A673 (cell line): Measurements from ENCODE around the gene OSCAR. TPM values are rescaled to one million over a fixed set of nuclear protein-coding genes. Genes with fewer than 3 reads are reported as not detected.

Experiments
- BruUV-seq: library from RNA; stranded (reverse); fragments of 400-500 nt; replicated peaks from 2 replicates; lab custom pipeline; 2021; lab: Mats Ljungman, UMichigan
- CTCF ChIA-PET: fragments of 300-600 bp; sonication (Branson Sonifier 250); formaldehyde crosslinking; loops from one replicate; lab custom pipeline; 2022; ENCODE audit warnings: antibody characterized with exemption; lab: Charles Lee
- POLR2A ChIA-PET: fragments of 300-600 bp; sonication (Branson Sonifier 250); formaldehyde crosslinking; loops from one replicate; lab custom pipeline; 2022; ENCODE audit warnings: antibody characterized with exemption; ENCODE audit not compliant: low non-redundant PET; lab: Charles Lee
- DNase-seq: peaks from one replicate; pipeline ENCODE4 v3.0.0-alpha.2; 2015; ENCODE audit warnings: low spot score
- H3K27ac ChIP-seq: fragments of 200-600 bp; sonication (generic); 2 replicates; pipeline ENCODE4 v1.5.1; 2016; ENCODE audit warnings: mixed run types, low read depth, mild to moderate bottlenecking, mixed read lengths, antibody characterized with exemption, low read length; ENCODE audit not compliant: poor library complexity, severe bottlenecking
- H3K27me3 ChIP-seq: fragments of 200-600 bp; sonication (generic); replicated peaks from 2 replicates; pipeline ENCODE4 v1.6.1; 2017; ENCODE audit warnings: mixed run types, low read depth, mild to moderate bottlenecking, mixed read lengths, antibody characterized with exemption, low read length; ENCODE audit not compliant: insufficient read depth, poor library complexity
- H3K36me3 ChIP-seq: fragments of 200-600 bp; sonication (generic); 2 replicates; pipeline ENCODE4 v1.6.1; 2016; ENCODE audit warnings: mixed run types, mild to moderate bottlenecking, mixed read lengths, antibody characterized with exemption, low read length; ENCODE audit not compliant: insufficient read depth, poor library complexity, severe bottlenecking
- H3K4me1 ChIP-seq: fragments of 200-600 bp; sonication (generic); 2 replicates; pipeline ENCODE4 v1.6.1; 2017; ENCODE audit warnings: mixed run types, mild to moderate bottlenecking, mixed read lengths, antibody characterized with exemption, low read length; ENCODE audit not compliant: insufficient read depth, poor library complexity, severe bottlenecking
- H3K4me3 ChIP-seq: fragments of 200-600 bp; sonication (generic); 2 replicates; pipeline ENCODE4 v1.5.1; 2016; ENCODE audit warnings: low read depth, mixed run types, mild to moderate bottlenecking, mixed read lengths, low read length; ENCODE audit not compliant: poor library complexity, severe bottlenecking
- H3K9me3 ChIP-seq: fragments of 200-600 bp; sonication (generic); 2 replicates; pipeline ENCODE4 v1.6.1; 2016; ENCODE audit warnings: mixed run types, low read depth, mild to moderate bottlenecking, mixed read lengths, antibody characterized with exemption, low read length; ENCODE audit not compliant: poor library complexity, severe bottlenecking
- CTCF ChIP-seq: fragments of 300-800, 200-600 bp; sonication (generic); conservative IDR thresholded peaks from 2 replicates; pipeline ENCODE4 v1.5.1; 2017; ENCODE audit warnings: low read depth, mild to moderate bottlenecking, antibody characterized with exemption, low read length, moderate library complexity, mixed read lengths
- EZH2 ChIP-seq: fragments of 200-600 bp; sonication (generic); IDR thresholded peaks from 2 replicates; pipeline ENCODE4 v1.6.1; 2017; ENCODE audit warnings: borderline replicate concordance, low read depth, mild to moderate bottlenecking, mixed read lengths, antibody characterized with exemption, low read length; ENCODE audit not compliant: poor library complexity, severe bottlenecking
- intact Hi-C: fragments of 100-400 bp; cut with micrococcal nuclease; formaldehyde crosslinking; loops from one replicate; pipeline ENCODE4 v1.10.0; 2022; ENCODE audit not compliant: unreplicated experiment
- total RNA-seq: library from RNA; stranded (reverse); gene quantifications from 2 replicates; pipeline ENCODE4 v1.2.3, GENCODE V29; 2021

The OSCAR gene
- total RNA-seq, 1 experiment from 2014 or later: 0.47 TPM

GRCh38 chr19:54147676-54148075 lies 47.1 kb upstream of the OSCAR start:
- ChIA-PET POLR2A (no interaction called here), CTCF (no interaction called here)
- BruUV-seq: no TSS peak
- no peak for TF ChIP-seq EZH2
- TF ChIP-seq CTCF: no peak
- H3K9me3 ChIP-seq: no peaks in the 10 kb centered on the region
- H3K27me3 ChIP-seq: no peaks in the 10 kb centered on the region
- no peaks in the 10 kb centered on the region for H3K4me1 ChIP-seq
- H3K27ac ChIP-seq: no peak overlapping the region
- H3K36me3 ChIP-seq: peaks cover 94% of the 10 kb centered on the region
- intact Hi-C loops: no loop called here
- no peak for DNase-seq
- H3K4me3 ChIP-seq: no peak overlapping the region

- Histone ChIP-seq H3K4me3 (no peak overlapping the region), H3K4me1 (no peaks in the 10 kb centered on the region), H3K9me3 (no peaks in the 10 kb centered on the region), H3K27ac (no peak overlapping the region), H3K36me3 (peaks cover 91% of the 10 kb centered on the region), H3K27me3 (no peaks in the 10 kb centered on the region)
- CTCF ChIA-PET: no interaction called here
- TF ChIP-seq CTCF (no peak), EZH2 (no peak)
- DNase-seq: no peak
- POLR2A ChIA-PET: no interaction called here
- BruUV-seq: no TSS peak
- intact Hi-C loops: no loop called here
Observed at GRCh38 chr19:54145541-54146158, 45.0 kb upstream of the OSCAR start.

- H3K4me1 ChIP-seq: peaks cover 12% of the 10 kb centered on the region
- H3K9me3 ChIP-seq: no peaks in the 10 kb centered on the region
- no peak for TF ChIP-seq CTCF
- TF ChIP-seq EZH2: no peak
- intact Hi-C loops: no loop called here
- ChIA-PET POLR2A (no interaction called here), CTCF (no interaction called here)
- DNase-seq: no peak
- H3K36me3 ChIP-seq: peaks cover 73% of the 10 kb centered on the region
- H3K27ac ChIP-seq: no peak overlapping the region
- H3K27me3 ChIP-seq: no peaks in the 10 kb centered on the region
- no peak overlapping the region for H3K4me3 ChIP-seq
- BruUV-seq: no TSS peak
Observed at GRCh38 chr19:54142166-54142780, 41.7 kb upstream of the OSCAR start.
